ENCODE results near the gene SLCO3A1. TPM values are rescaled to one million over a fixed set of nuclear protein-coding genes. Genes with fewer than 3 reads are reported as not detected.

SLCO3A1 gene
- total and polyA plus RNA-seq, 2 of the 8 experiments (the other 6 are each of a cell fraction or from before 2014, with no cell fraction given), result 15.1 to 20.4 TPM

GRCh38 chr15:92095693-92096092 lies 242.2 kb downstream of the SLCO3A1 start:
- no peak overlapping the region for H2BK5ac ChIP-seq (ENCODE audit: low read depth, low read length)
- peaks cover 0 to 15% (median 9%) of the 10 kb centered on the region in 4 experiments; a peak in 6 of 7 replicates for H3K4me1 ChIP-seq (replicated peaks in 1 of 4; ENCODE audit: control insufficient read depth in 3 of 4, insufficient read depth in 4 of 4, low read length in 3 of 4)
- H2AFZ ChIP-seq (ENCODE audit: low read length), result no peak overlapping the region
- no peaks in the 10 kb centered on the region for H4K20me1 ChIP-seq (replicated peaks in 1 of 2; ENCODE audit: control insufficient read depth in 1 of 2, insufficient read depth in 2 of 2, low read length in 2 of 2)
- no peak overlapping the region for H3K18ac ChIP-seq (ENCODE audit: extremely low read depth, low read length)
- no peak overlapping the region for H2BK15ac ChIP-seq (ENCODE audit: low read length)
- no peak overlapping the region for H3K27ac ChIP-seq (ENCODE audit: low read depth, low read length)
- no peaks in the 10 kb centered on the region; a peak in 2 of 7 replicates for H3K27me3 ChIP-seq (replicated peaks in 1 of 4; ENCODE audit: control insufficient read depth in 3 of 4, extremely low read depth in 1 of 4, insufficient read depth in 3 of 4, low read length in 3 of 4)
- H2BK12ac ChIP-seq (ENCODE audit: low read depth, low read length), result no peak overlapping the region
- CTCF ChIA-PET (ENCODE audit: partially characterized antibody), result interaction anchor here (0.6 to 8.8 kb wide), 14 partner anchors 10 to 966 kb away, joined by 3 to 71 read pairs (median 4); no protein-coding TSS in a partner anchor
- no peak for FAIRE-seq
- no peaks in the 10 kb centered on the region for H3K79me1 ChIP-seq (ENCODE audit: low read depth, low read length)
- H3K36me3 ChIP-seq (ENCODE audit: control insufficient read depth in 2 of 4, insufficient read depth in 4 of 4, low read length in 3 of 4), result no peaks in the 10 kb centered on the region
- H3K14ac ChIP-seq (ENCODE audit: insufficient read length), result no peak overlapping the region
- POLR2A ChIA-PET (ENCODE audit: partially characterized antibody), result no interaction called here
- no peak overlapping the region for H4K91ac ChIP-seq (replicated peaks; ENCODE audit: insufficient read length, low read length)
- H3K4me3 ChIP-seq (ENCODE audit: extremely low read depth in 1 of 4, insufficient read depth in 2 of 4, low read depth in 3 of 4, low read length in 4 of 4), result no peak overlapping the region
- H4K5ac ChIP-seq (ENCODE audit: insufficient read length, low read depth, low read length), result no peak overlapping the region
- no peak overlapping the region for H2BK120ac ChIP-seq (replicated peaks; ENCODE audit: low read depth, low read length)
- no peak for DNase-seq (ENCODE audit: low read depth in 1 of 2, low spot score in 2 of 2)
- H3K4ac ChIP-seq (replicated peaks; ENCODE audit: insufficient read length, low read depth, low read length), result no peak overlapping the region
- H3K23ac ChIP-seq (ENCODE audit: insufficient read length), result no peak overlapping the region
- H4K8ac ChIP-seq (ENCODE audit: extremely low read depth, insufficient read depth, low read length), result no peak overlapping the region
- TF ChIP-seq POLR2A (IDR thresholded peaks at IDR 0.05; ENCODE audit: control extremely low read depth in 1 of 2, low read depth in 2 of 2, low read length in 2 of 2), result no peak
- TF ChIP-seq BRCA1 (IDR thresholded peaks at IDR 0.05; ENCODE audit: low read depth, low read length), result no peak
- no peak for TF ChIP-seq GTF2F1 (IDR thresholded peaks at IDR 0.05; ENCODE audit: borderline replicate concordance, low read depth, low read length)
- no peak for TF ChIP-seq SIRT6 (IDR thresholded peaks at IDR 0.05; ENCODE audit: low read length)
- TF ChIP-seq MAFK (IDR thresholded peaks at IDR 0.05; ENCODE audit: low read depth, low read length), result no peak
- no peak for TF ChIP-seq RAD21 (IDR thresholded peaks at IDR 0.05 in 1 of 2, conservative IDR thresholded peaks at IDR 0.05 in 1 of 2; ENCODE audit: low read depth in 2 of 2, low read length in 2 of 2)
- no peak for TF ChIP-seq NANOG (IDR thresholded peaks at IDR 0.05; ENCODE audit: insufficient read depth, low read depth, low read length, poor library complexity, severe bottlenecking)
- no peak for TF ChIP-seq SRF (IDR thresholded peaks at IDR 0.05; ENCODE audit: low read depth, low read length)
- TF ChIP-seq MAX (IDR thresholded peaks at IDR 0.05), result no peak
- TF ChIP-seq NRF1 (IDR thresholded peaks at IDR 0.05; ENCODE audit: low read depth, low read length), result no peak
- no peak for TF ChIP-seq SP4 (IDR thresholded peaks at IDR 0.05; ENCODE audit: low read length)
- TF ChIP-seq CTBP2 (IDR thresholded peaks at IDR 0.05; ENCODE audit: borderline replicate concordance, insufficient read depth, insufficient read length, low read length), result no peak
- TF ChIP-seq PHF8 (conservative IDR thresholded peaks at IDR 0.05; ENCODE audit: low read depth, low read length), result no peak
- no peak for TF ChIP-seq CEBPB (IDR thresholded peaks at IDR 0.05; ENCODE audit: low read depth, low read length)
- no peak for TF ChIP-seq POU5F1 (IDR thresholded peaks at IDR 0.05; ENCODE audit: low read depth, low read length)
- H3K56ac ChIP-seq (replicated peaks; ENCODE audit: insufficient read length, low read depth, low read length), result no peak overlapping the region
- H2AK5ac ChIP-seq (ENCODE audit: low read depth, low read length), result no peak overlapping the region
- H2BK20ac ChIP-seq (ENCODE audit: low read length), result no peak overlapping the region
- H3K9ac ChIP-seq (replicated peaks in 1 of 4; ENCODE audit: extremely low read depth in 1 of 4, low read depth in 3 of 4, low read length in 3 of 4), result no peak overlapping the region
- WGBS, 2 experiments (ENCODE audit: extremely low coverage in 1 of 2, insufficient coverage in 1 of 2, insufficient read length in 1 of 2, insufficient replicate concordance in 2 of 2, low coverage in 1 of 2, low lambda C conversion rate in 2 of 2, missing lambda C conversion rate in 1 of 2), result 96% methylated on average over 4 of the region's 4 CpGs; no CpG with 5 or more reads in 1 of the 2 experiments
- H3K79me2 ChIP-seq (ENCODE audit: control insufficient read depth in 1 of 2, insufficient read depth in 2 of 2, low read length in 2 of 2), result no peaks in the 10 kb centered on the region
- H3K9me3 ChIP-seq (ENCODE audit: insufficient read depth in 2 of 2, low read depth in 1 of 2, low read length in 1 of 2), result peaks cover 0 to 2% of the 10 kb centered on the region in 2 experiments; a peak in 1 of 4 replicates
- H3K4me2 ChIP-seq (ENCODE audit: insufficient read depth in 1 of 2, low read depth in 2 of 2, low read length in 2 of 2), result no peak overlapping the region
- no peaks in the 10 kb centered on the region for H3K23me2 ChIP-seq (ENCODE audit: low read depth, low read length)
